Right ventricle myocardium superior (tissue), 1 donor: Measurements from ENCODE around the gene MAEL. TPM values are rescaled to one million over a fixed set of nuclear protein-coding genes. Genes with fewer than 3 reads are reported as not detected.
"Not testable (repeated sequence)": the region's sequence is repeated elsewhere in the genome, so short reads cannot be mapped to it uniquely, and the experiment has no call there.

ENCODE experiments used
- ATAC-seq: fragments of 200-7000 bp; cut with Tn5 transposase; one replicate; pipeline ENCODE4 v1.9.1; 2020; ENCODE audit warnings: mild to moderate bottlenecking; ENCODE audit not compliant: poor library complexity
- DNase-seq: peaks from one replicate; pipeline ENCODE4 v3.0.0-alpha.2; 2020
- intact Hi-C: fragments of 100-400 bp; cut with DNase I; formaldehyde crosslinking; loops from one replicate; pipeline ENCODE4 v1.11.2; 2022
- total RNA-seq: library from RNA; stranded (reverse); fragmentation: NEBNext Ultra II Directional; extraction: Animal tissue kit (Norgen Biotek cat#: 25700); gene quantifications from one replicate; pipeline ENCODE4 v1.2.1, GENCODE V29; 2021
- donor health status: DM: no; HTN: yes; CAD: no; lungs with severe emphysema.

The MAEL gene
- total RNA-seq, 1 donor from 2014 or later: 1.7 TPM

DNA sequence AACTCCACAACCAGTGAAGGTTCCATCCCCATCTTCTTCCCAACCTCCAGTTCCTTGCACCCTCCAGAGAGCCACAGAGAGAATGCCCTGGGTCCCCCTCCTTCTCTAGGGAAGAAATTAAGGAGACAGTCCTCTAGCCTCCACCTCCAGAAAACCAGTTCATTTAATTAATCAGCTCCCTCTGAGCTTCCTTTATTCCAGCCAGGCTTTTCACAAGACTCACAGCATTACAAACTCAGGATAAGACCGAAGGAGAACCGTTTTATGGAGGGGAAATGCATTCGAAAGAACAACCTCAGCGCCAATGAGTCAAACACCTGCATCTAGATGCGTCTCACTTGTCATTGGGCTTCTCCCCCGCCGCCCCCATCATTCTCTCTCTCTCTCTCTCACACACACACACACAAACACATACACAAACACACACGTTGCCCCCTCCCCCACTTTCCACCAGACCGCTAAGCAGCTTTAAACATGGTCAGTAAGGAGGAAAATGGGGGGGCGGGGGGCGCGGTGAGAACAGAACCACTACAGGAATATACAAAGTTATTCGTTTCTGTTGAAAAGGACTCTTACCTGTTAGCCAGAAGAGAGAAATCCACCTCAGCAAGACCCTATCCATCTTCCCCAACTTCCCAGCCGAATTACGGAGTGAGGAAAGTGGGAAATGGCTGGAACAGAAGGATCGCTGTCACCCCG, 14.3 kb upstream of the MAEL start:
- no peak for DNase-seq
- no peak for ATAC-seq
- intact Hi-C loops: no loop called here

GRCh38 chr1:166975361-166976129, 13.5 kb upstream of the MAEL start, which contains the start of gene ILDR2:
TSS of gene ILDR2 (minus strand) at chr1:166975540. CDS start at chr1:166975268, 272 bp downstream.
- peak; percentile 64 for DNase-seq
- ATAC-seq: peak; percentile 92
- intact Hi-C loops: no loop called here

DNA sequence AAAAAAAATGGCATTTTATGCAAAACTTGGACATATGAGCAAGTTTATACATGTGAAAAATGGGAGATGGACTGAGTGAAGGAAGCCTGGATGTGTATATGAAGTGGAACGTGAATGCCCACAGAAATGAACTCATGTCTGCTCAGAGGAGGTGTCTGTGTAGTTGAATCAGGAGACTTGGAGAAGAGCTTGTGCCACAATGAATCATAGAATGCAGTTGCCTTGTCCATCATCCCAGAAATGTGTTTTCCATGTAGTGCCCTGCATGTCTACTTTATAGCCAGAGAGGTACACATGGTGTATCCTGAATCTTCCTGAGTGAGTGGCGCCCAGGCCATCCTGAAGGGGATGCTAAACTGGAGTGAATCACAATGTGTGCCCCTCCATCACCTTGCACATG, 11.1 kb upstream of the MAEL start:
- ATAC-seq: no peak

DNA sequence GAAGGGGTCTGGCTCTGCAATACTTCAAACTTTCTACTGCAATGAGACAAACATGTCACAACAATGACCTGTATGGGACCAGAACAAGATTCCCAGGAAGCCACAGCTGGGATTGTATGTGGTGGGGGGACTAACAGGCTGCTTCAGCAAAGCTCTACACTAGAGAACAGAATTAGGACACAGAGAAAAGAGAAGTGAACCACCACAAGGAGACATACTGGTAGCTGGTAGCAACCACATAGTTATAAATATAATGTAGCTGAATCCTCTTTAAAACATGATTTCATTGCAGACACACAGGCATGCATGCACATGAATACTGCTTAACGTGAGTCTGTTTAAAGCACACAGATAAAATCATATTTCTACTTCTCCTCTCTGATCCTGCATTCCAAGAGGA, 10.3 kb upstream of the MAEL start:
- no peak for ATAC-seq
- intact Hi-C loops: no loop called here
- DNase-seq: no peak

More for the DNA sequence above, 11.1 kb upstream of the MAEL start:
- no peak for DNase-seq
- intact Hi-C loops: no loop called here

DNA sequence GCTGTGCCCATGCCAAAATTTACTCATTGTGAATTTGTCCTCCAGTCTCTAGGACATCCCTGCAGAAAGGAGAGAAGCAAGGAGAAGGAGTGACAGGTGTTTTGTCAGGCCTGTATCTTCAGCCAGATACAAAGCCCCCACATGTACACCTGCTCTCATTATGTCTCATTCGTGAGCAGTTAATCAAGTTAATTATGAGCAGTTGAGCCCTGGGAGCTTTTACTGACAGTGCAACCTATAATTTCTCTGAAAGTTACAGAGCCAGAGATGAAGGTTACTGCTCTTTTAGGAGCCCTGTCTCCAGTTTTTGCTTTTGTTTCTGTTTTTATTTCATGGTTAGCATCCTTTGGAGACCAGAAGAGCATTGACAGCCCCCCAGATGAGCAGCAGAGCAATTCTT, 8.7 kb upstream of the MAEL start:
- ATAC-seq (no peak), DNase-seq (no peak)
- intact Hi-C loops: no loop called here

DNA sequence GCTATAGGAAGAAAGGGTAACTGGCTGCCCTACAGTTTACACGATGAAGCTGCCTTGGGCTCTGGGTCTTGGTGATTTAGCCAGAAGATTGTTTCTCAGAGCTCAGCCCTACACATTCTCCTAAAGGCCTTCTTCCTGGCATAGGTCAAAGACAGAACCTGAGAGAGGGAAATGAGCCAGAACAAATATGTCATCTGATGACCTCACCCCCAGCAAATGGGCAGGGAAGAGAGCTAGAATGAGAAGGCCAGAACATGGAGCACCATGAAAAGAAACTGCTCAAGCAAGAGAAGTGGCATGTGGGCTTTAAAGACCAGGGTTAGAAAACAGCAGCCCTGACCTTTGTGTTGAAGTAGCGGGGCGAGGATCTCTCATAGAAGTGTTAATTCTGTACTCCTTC, 8.3 kb upstream of the MAEL start:
- no peak for DNase-seq
- ATAC-seq: no peak
- intact Hi-C loops: no loop called here

- ATAC-seq: no peak
- DNase-seq: no peak
- intact Hi-C loops: no loop called here
Measured at GRCh38 chr1:166981589-166981988, 7.5 kb upstream of the MAEL start.

DNA sequence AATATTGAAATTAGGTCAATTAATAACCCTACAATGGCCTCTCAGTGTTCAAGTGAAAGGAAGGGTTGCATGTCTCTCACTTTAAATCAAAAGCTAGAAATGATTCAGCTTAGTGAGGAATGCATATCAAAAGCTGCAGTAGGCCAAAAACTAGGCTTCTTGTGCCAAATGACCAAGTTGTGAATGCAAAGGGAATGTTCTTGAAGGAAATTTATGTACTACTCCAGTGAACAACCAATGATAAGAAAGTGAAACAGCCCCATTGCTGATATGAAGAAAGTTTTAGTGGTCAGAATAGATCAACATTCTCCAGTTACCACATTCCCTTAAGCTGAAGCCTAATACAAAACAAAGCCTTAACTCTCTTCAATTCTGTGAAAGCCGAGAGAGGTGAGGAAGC, 10.0 kb downstream of the MAEL start:
- DNase-seq: no peak
- no peak for ATAC-seq
- intact Hi-C loops: no loop called here

GRCh38 chr1:166999500-167000055, 10.5 kb downstream of the MAEL start:
- ATAC-seq: no peak

GRCh38 chr1:167000546-167000945, 11.5 kb downstream of the MAEL start:
- intact Hi-C loops: no loop called here
- ATAC-seq: no peak
- DNase-seq: no peak

More at GRCh38 chr1:166999500-167000055, 10.5 kb downstream of the MAEL start:
- no peak for DNase-seq
- intact Hi-C loops: no loop called here

GRCh38 chr1:167002354-167002753, 13.3 kb downstream of the MAEL start:
- no peak for ATAC-seq
- no peak for DNase-seq
- intact Hi-C loops: no loop called here

- intact Hi-C loops: no loop called here
- ATAC-seq (no peak), DNase-seq (no peak)
Measured at GRCh38 chr1:167003711-167004110, 14.6 kb downstream of the MAEL start.

GRCh38 chr1:167011560-167012191, 22.6 kb downstream of the MAEL start:
- intact Hi-C loops: no loop called here
- no peak for DNase-seq
- ATAC-seq: no peak

GRCh38 chr1:167012570-167012969, 23.5 kb downstream of the MAEL start:
- ATAC-seq: no peak
- DNase-seq: no peak
- intact Hi-C loops: no loop called here

DNA sequence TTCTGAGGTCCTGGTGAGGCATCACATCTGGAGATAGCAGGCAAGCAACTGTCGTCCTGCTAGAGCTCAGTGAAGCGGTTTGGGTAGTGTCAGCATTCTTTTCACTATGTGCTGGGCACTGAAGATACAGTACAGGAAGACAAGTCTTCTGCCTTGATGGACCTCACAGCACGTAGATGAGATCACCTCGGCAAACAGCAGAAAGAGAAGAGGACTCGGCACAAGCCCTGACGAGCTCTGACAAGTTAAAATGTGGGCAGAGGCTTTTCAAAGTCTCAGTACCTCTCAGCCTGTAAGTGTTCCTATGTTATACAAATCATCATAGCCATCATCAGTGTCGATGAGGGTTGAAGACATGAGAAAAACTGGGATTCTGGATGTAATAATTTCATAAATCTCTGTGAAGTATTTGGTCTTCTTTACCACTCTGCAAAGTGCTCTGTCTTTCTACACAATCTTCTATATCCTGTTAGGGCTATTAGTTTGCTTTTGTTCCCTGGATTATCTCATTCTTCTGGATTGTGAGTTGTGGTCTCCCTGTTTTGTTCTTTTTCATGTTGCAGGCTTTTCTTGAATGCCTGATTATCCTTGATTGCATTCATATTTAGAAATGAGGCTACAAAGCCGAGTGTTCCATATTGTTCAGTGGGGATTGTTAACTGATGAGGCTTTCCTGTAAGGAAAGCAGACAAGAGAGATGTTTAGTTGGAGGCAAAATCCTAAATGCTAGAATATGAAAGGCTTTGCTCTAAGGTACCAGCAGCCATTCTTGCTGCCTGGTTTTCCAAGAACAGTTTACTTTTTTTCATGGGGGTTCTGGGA, 24.2 kb downstream of the MAEL start:
- DNase-seq (no peak), ATAC-seq (no peak)
- intact Hi-C loops: no loop called here

- ATAC-seq (no peak), DNase-seq (no peak)
- intact Hi-C loops: no loop called here
Measured at GRCh38 chr1:167016100-167016750, 27.1 kb downstream of the MAEL start.

GRCh38 chr1:167022384-167022783, 33.3 kb downstream of the MAEL start:
- intact Hi-C loops: no loop called here
- no peak for ATAC-seq

GRCh38 chr1:167029553-167029952, 40.5 kb downstream of the MAEL start:
- intact Hi-C loops, ATAC-seq, DNase-seq: not testable (repeated sequence)

More at GRCh38 chr1:167022384-167022783, 33.3 kb downstream of the MAEL start:
- DNase-seq: no peak
